Testis (tissue), 3 donors: ENCODE measurements around the gene DLL4. TPM values are rescaled to one million over a fixed set of nuclear protein-coding genes. Genes with fewer than 3 reads are reported as not detected.

Experiments used
- DNase-seq: peaks from one replicate; pipeline ENCODE4 v3.0.0-alpha.2; 2019
- H3K27ac ChIP-seq, 2 donors: fragments of 200-600 bp; sonication (generic); one replicate each; pipeline ENCODE4 v1.5.1; 2019
- H3K27me3 ChIP-seq: fragments of 200-600 bp; sonication (generic); one replicate; pipeline ENCODE4 v1.5.1; 2019
- H3K36me3 ChIP-seq: fragments of 200-600 bp; sonication (generic); one replicate; pipeline ENCODE4 v1.5.1; 2017; ENCODE audit warnings: low read depth; ENCODE audit errors: missing control alignments
- H3K4me1 ChIP-seq: fragments of 200-600 bp; sonication (generic); one replicate; pipeline ENCODE4 v1.5.1; 2019
- H3K4me3 ChIP-seq, 2 donors: fragments of 200-600 bp; sonication (generic); one replicate each; pipeline ENCODE4 v1.5.1; 2017 to 2019
- H3K9me3 ChIP-seq: fragments of 200-600 bp; sonication (generic); one replicate; pipeline ENCODE4 v1.5.1; 2017
- POLR2A ChIP-seq: fragments of 450-650 bp; IDR thresholded peaks from one replicate; pipeline ENCODE4 v1.6.1; 2017; ENCODE audit warnings: antibody characterized with exemption, mild to moderate bottlenecking, moderate library complexity
- WGBS, 2 donors: methylation state at CpG; one replicate each; pipeline ENCODE4 v1.1.5; 2018; 5-methylcytosine and 5-hydroxymethylcytosine counted together
- intact Hi-C: fragments of 100-400 bp; cut with DNase I; formaldehyde crosslinking; loops from one replicate; pipeline ENCODE4 v1.15.1; 2023; ENCODE audit warnings: low total_unique reads
- polyA plus RNA-seq: library from polyadenylated mRNA; stranded (reverse); fragments of 350-450 nt; fragmentation: Illumina TruSeq; extraction: RNeasy Lipid Tissue Mini Kit (QIAGEN cat#74804); gene quantifications from one replicate; pipeline ENCODE4 v1.2.3, GENCODE V29; 2014; ENCODE audit warnings: low read depth, low replicate concordance; ENCODE audit not compliant: insufficient read depth
- total RNA-seq, 2 donors: library from RNA; depleted of rRNA; stranded (reverse); fragments of >200 nt; gene quantifications; one replicate each; pipeline ENCODE4 v1.2.3, GENCODE V29; 2016
- TF ChIP-seq, protein P1 (sequence below), 3 experiments: fragments of 450-650 bp in 2 of 3; fragments of 200-600 bp in 1 of 3; sonication (generic) in 1 of 3; IDR thresholded peaks; one replicate each; pipeline ENCODE4 v1.5.1; 2016 to 2019; ENCODE audit warnings: antibody characterized with exemption in 3 of 3, mild to moderate bottlenecking in 2 of 3, moderate library complexity in 1 of 3

DLL4 gene
- total and polyA plus RNA-seq, 3 donors from 2014 or later: 2.0 to 3.9 (median 3.5) TPM

- Histone ChIP-seq H3K27me3 (no peaks in the 10 kb centered on the region), H3K36me3 (no peaks in the 10 kb centered on the region), H3K9me3 (no peaks in the 10 kb centered on the region), H3K27ac (no peak overlapping the region), H3K4me3 (no peak overlapping the region), H3K4me1 (no peaks in the 10 kb centered on the region)
- TF ChIP-seq, protein P1, sequence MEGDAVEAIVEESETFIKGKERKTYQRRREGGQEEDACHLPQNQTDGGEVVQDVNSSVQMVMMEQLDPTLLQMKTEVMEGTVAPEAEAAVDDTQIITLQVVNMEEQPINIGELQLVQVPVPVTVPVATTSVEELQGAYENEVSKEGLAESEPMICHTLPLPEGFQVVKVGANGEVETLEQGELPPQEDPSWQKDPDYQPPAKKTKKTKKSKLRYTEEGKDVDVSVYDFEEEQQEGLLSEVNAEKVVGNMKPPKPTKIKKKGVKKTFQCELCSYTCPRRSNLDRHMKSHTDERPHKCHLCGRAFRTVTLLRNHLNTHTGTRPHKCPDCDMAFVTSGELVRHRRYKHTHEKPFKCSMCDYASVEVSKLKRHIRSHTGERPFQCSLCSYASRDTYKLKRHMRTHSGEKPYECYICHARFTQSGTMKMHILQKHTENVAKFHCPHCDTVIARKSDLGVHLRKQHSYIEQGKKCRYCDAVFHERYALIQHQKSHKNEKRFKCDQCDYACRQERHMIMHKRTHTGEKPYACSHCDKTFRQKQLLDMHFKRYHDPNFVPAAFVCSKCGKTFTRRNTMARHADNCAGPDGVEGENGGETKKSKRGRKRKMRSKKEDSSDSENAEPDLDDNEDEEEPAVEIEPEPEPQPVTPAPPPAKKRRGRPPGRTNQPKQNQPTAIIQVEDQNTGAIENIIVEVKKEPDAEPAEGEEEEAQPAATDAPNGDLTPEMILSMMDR (IDR thresholded peaks at IDR 0.05): no peak
- no peak for TF ChIP-seq POLR2A
- DNase-seq: no peak
- WGBS, 2 donors: 73 to 74% methylated on average over 10 to 11 of the region's 11 CpGs
- intact Hi-C loops: no loop called here
These were observed 11.6 kb upstream of the DLL4 start for GRCh38 chr15:40917585-40917984.

- Histone ChIP-seq H3K4me1 (no peaks in the 10 kb centered on the region), H3K27ac (no peak overlapping the region), H3K36me3 (no peaks in the 10 kb centered on the region), H3K9me3 (no peaks in the 10 kb centered on the region), H3K4me3 (no peak overlapping the region), H3K27me3 (no peaks in the 10 kb centered on the region)
- no peak for TF ChIP-seq POLR2A
- TF ChIP-seq, protein P1 (IDR thresholded peaks at IDR 0.05): no peak
- intact Hi-C loops: no loop called here
- DNase-seq: no peak
- 68 to 88% methylated on average over 11 to 12 of the region's 15 CpGs for WGBS, 2 donors
These were observed 10.9 kb upstream of the DLL4 start for GRCh38 chr15:40918146-40918798.

GRCh38 chr15:40918799-40919392 lies 10.2 kb upstream of the DLL4 start:
- TF ChIP-seq, protein P1 (IDR thresholded peaks at IDR 0.05): no peak
- no peak for TF ChIP-seq POLR2A
- no peak for DNase-seq
- Histone ChIP-seq H3K4me1 (no peaks in the 10 kb centered on the region), H3K27ac (no peak overlapping the region), H3K9me3 (no peaks in the 10 kb centered on the region), H3K36me3 (no peaks in the 10 kb centered on the region), H3K27me3 (no peaks in the 10 kb centered on the region), H3K4me3 (no peak overlapping the region)
- 70 to 85% methylated on average over 9 to 19 of the region's 19 CpGs for WGBS, 2 donors
- intact Hi-C loops: no loop called here

- peaks cover 9% of the 10 kb centered on the region for H3K4me1 ChIP-seq
- no peak overlapping the region for H3K27ac ChIP-seq
- no peak overlapping the region for H3K4me3 ChIP-seq
- no peak for TF ChIP-seq POLR2A
- TF ChIP-seq, protein P1 (IDR thresholded peaks at IDR 0.05): no peak
- intact Hi-C loops: no loop called here
- H3K9me3 ChIP-seq: no peaks in the 10 kb centered on the region
- H3K36me3 ChIP-seq: no peaks in the 10 kb centered on the region
- whole genome bisulfite sequencing, 2 donors: 75 to 82% methylated on average over 5 of the region's 5 CpGs
- H3K27me3 ChIP-seq: no peaks in the 10 kb centered on the region
- no peak for DNase-seq
These were observed 7.1 kb upstream of the DLL4 start for GRCh38 chr15:40921949-40922607.
